Hematopoietic multipotent progenitor cell treated with erythropoietin and hydrocortisone succinate and interleukin-3 and kit ligand, for 6 days (in vitro differentiated cells): ENCODE results near the gene SV2C.
"Not testable (repeated sequence)": the region's sequence is repeated elsewhere in the genome, so short reads cannot be mapped to it uniquely, and the experiment has no call there.

ENCODE experiments used
- DNase-seq: peaks from one replicate; pipeline ENCODE4 v3.0.0-alpha.2; 2015

The SV2C gene

GRCh38 chr5:76257225-76257833, 174.1 kb downstream of the SV2C start:
- no peak for DNase-seq

- no peak for DNase-seq
Measured at GRCh38 chr5:76257897-76258296, 174.7 kb downstream of the SV2C start.

DNA sequence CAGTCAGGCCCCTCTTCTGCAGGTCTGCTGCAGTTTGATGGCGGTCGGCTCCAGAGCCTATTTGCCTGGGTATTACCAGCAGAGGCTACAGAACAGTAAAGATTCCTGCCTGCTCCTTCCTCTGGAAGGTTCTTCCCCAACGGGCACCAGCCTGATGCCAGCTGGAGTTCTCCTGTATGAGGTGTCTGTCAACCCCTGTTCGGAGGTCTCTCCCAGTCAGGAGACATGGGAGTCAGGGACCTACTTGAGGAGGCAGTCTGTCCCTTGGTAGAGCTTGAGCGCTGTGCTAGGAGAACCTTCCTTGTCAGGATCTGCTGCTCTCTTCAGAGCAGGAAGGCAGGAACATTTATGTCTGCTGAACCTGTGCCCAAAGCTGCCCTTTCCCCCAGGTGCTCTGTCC, 181.5 kb downstream of the SV2C start:
- no peak for DNase-seq

GRCh38 chr5:76269259-76269931, 186.2 kb downstream of the SV2C start:
- DNase-seq = no peak

GRCh38 chr5:76269932-76270610, 186.9 kb downstream of the SV2C start:
- no peak for DNase-seq

DNA sequence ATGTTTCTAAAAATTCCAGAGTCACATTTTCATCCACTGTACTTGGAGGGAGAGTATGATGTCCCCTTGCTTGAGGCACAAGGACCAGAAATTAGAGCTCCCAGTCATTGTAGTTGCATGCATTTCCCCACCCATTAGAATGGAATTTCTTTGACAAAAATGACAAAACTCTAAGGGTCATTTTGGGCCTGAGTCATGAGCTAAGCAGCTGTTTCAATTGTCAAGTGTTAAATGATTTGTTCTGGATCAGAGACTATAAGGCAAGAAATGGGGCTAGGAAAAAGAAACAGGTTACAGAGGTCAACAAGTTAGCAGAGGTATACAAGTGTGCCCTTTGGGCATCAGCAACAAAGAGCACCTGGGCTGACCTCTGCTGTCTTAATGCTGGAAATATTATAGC, 188.7 kb downstream of the SV2C start:
- no peak for DNase-seq

- DNase-seq = no peak
Measured at GRCh38 chr5:76273206-76273885, 190.2 kb downstream of the SV2C start.

DNA sequence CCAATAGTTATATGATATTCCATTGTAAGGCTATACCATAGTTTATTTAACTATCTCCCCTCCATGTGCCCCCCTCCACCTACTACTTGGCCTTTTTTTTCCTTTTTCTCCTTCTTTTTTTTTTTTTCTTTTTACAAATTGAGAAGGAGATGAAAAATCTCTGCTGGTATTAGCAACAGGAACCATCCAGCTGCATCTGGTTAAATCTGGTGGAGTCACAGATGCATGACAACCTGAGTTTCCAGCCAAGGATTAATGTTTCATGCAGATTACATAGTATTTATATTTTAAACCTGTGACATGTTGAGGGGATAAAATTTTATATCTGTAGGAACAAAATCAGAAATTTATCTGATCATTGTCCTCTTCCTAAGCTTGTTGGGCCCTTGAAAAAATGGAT, 191.4 kb downstream of the SV2C start:
- DNase-seq = no peak

DNA sequence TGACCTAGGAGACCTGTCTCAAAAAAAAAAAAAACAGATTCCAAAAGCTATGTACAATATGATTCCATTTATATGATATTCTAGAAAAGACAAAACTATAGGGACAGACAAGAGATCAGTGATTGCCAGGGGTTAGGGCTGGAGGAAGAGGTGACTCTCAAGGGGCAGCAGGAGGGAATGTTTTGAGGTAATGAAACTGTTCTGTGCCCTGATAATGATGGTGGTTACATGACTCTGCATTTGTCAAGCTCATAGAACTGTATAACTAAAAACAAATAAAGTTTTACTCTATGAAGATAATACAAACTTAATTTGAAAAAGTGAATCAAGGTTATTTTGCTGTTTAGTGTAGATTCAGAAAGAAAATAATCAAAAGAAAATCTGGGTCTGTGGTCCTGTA, 194.6 kb downstream of the SV2C start:
- peak; percentile 32 for DNase-seq

DNA sequence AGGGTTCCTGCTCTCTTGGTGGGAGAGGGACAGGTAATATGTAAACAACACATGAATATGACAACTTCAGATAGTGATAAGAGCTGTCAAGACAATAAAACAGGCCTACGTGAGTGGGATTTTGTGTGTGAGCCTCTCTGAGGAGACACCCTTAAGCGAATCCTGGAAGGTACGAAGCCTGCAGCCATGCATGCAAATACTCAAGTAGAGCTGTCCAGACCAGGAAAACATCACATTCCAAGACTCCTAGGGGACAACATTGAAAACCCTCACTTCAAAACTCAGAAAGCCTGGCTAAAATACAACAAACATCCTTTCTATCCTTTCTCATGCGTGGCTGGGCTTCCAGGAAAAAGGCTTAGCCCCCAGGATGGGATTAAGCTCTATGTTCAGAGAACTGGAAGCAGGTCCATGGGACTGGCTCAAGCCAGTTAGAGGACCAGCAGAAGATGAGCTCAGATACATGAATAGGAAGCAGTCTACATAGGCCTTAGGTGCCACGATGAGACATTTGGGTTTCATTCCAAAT, 195.1 kb downstream of the SV2C start:
- DNase-seq = no peak

GRCh38 chr5:76280494-76280893, 197.3 kb downstream of the SV2C start:
- DNase-seq = no peak

GRCh38 chr5:76283670-76284069, 200.5 kb downstream of the SV2C start:
- DNase-seq = no peak

DNA sequence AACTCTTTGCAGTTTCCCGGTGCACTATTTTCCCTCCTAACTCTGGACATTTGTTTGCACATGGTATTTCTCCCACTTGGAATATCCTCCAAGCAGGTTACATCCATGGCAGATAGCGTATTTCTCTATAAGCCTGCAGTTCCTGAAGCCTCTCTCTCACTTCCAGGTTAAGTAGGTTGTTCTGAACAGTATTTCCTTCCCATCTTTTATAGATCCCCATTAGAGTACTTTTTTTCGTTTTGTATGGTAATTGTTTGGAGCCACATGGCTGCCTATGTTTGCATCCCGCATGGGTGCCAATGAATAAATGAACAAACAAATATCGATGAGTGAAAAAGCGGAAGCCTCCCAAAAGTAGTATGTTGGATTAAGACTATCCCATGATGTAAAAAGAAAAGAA, 206.5 kb downstream of the SV2C start:
- no peak for DNase-seq

DNA sequence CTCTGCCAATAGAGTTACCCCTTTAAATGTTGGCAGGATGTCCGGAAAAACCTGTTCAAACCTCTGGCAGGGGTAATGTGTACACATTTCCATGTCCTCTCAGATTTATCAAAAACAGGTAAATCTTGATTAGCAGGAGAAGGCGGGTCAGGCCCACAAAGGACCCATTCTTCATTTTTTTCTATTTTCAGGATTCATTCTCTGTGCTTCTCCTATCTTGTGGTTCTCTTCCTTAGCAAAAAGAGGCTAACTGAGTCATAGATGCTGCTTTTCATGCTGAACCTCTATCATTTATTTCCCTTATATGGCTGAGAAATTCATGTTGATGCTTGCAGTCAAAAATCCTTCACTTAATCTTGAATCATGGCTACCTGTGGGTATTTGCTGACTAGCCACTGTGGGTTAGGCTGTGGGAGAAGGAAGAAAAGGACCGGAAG, 207.2 kb downstream of the SV2C start:
- DNase-seq = no peak

GRCh38 chr5:76291305-76292077, 208.3 kb downstream of the SV2C start:
- DNase-seq = no peak

- DNase-seq = peak; percentile 46
Measured at GRCh38 chr5:76292620-76293322, 209.6 kb downstream of the SV2C start.

DNA sequence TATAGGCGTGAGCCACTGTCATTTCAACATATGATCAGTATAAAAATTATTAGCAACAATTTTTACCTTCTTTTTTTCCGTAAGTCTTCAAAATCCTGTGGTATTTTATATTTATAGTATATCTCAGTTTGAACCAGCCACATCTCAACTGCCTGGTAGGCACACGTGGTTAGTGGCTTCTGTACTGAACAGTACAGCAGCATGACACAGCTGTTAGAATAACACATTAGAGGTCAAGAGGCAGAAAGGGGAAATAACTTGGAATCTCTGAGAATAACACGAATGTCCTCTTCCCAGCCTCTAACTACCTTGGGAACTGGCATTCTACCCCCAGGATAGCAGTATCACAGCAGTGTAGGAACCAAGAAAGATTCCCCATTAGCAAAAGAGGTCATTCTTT, 211.4 kb downstream of the SV2C start:
- peak; percentile 81 for DNase-seq

DNA sequence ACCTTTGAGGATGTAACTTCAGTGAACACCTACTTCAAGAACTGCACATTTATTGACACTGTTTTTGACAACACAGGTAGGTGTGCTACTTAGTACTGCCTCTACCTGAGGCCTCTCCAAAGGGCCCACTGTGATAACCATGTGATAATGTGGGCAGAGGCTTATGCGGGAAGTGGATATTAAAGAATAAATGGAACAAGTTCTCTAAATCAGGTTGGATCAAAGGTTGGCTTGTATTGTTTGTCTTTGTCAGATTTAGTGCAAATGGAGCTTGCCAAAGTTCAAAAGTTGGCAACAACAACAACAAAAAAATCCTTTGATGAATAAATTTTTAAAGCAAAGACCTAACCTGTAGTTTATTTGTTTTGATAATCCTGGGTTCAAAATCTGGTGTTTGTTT, 215.7 kb downstream of the SV2C start:
- no peak for DNase-seq

DNA sequence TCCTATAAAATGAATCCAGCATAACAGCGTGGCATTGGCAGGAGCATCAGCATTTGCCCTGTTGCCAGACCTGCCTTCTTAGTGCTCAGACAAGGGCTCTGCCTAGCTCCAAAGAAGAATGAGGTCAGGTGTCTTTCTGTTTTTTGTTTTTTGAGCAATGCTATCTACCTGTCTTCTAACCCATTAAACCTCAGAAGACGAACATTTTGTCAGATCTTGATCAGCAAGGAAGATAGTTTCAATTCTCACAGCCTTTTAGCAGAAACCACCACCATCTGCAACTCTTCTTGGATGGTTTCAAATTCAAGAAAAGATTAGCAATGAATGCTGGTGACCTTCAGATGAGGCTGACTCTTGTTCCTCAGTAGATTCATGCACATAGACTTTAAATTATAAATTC, 216.4 kb downstream of the SV2C start:
- no peak for DNase-seq

DNA sequence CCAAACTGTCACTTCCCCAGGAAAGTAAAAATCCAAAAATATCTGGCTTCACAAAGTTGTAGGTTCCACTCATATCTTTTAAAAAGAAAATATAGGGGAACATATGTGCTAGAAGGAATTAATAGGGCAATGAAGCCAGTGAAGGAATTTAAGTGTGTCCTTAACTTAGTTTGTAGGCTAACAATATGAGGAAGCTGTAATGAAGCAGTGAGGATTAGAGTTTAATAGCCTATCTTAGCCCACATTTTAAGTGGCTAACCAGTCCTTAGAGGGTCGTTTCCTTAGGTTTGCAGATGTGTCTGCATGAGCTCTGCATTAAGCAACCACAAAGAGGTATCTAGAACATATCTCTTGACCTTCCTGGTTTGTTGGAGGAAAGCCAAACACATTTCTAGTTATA, 218.7 kb downstream of the SV2C start:
- peak; percentile 59 for DNase-seq

GRCh38 chr5:76302661-76303060, 219.5 kb downstream of the SV2C start:
- DNase-seq = not testable (repeated sequence)

- peak; percentile 45 for DNase-seq
Measured at GRCh38 chr5:76303921-76304320, 220.7 kb downstream of the SV2C start.
